Measurements from ENCODE around the gene NAT8. TPM values are rescaled to one million over a fixed set of nuclear protein-coding genes. Genes with fewer than 3 reads are reported as not detected.

The NAT8 gene
- total RNA-seq (2022; extraction: Qiagen RNA extraction) = not detected in 5 replicates

GRCh38 chr2:73642338-73643018 lies at the start of gene NAT8:
NAT8 (minus strand) TSS chr2:73642422; CDS start chr2:73641628, 794 bp downstream.

Other genes with a start within 250 kb of the NAT8 start
- 64.6 to 94.2 TPM (median 77.9 TPM) in 5 replicates for gene TPRKB, start 94.9 kb upstream of the NAT8 start, total RNA-seq (2022; extraction: Qiagen RNA extraction)
- 35.9 to 41.4 TPM (median 39.8 TPM) in 5 replicates for gene DUSP11, start 137.7 kb upstream of the NAT8 start, total RNA-seq (2022; extraction: Qiagen RNA extraction)
- not detected in 5 replicates for gene C2orf78, start 141.8 kb upstream of the NAT8 start, total RNA-seq (2022; extraction: Qiagen RNA extraction)
- gene STAMBP, start 186.5 kb upstream of the NAT8 start, total RNA-seq (2022; extraction: Qiagen RNA extraction) = 47.6 to 51.1 TPM (median 49.3 TPM) in 5 replicates